G401 (cell line): ENCODE data around the gene SIDT2. TPM values are rescaled to one million over a fixed set of nuclear protein-coding genes. Genes with fewer than 3 reads are reported as not detected.

Experiments used
- DNase-seq: peaks from one replicate; pipeline ENCODE4 v3.0.0-alpha.2; 2015; ENCODE audit warnings: low spot score
- in situ Hi-C: cut with HindIII; loops from 2 replicates; pipeline ENCODE4 v1.10.0; 2016; ENCODE audit warnings: low sequenced_read_pairs, mixed read lengths
- total RNA-seq: library from RNA; depleted of rRNA; stranded (reverse); fragments of >200 nt; shearing (Covaris generic); gene quantifications from 2 replicates; pipeline ENCODE4 v1.2.3, GENCODE V29; 2014; rRNA removed

Gene SIDT2
- total RNA-seq, 1 experiment from 2014 or later, result 18.6 TPM

DNA sequence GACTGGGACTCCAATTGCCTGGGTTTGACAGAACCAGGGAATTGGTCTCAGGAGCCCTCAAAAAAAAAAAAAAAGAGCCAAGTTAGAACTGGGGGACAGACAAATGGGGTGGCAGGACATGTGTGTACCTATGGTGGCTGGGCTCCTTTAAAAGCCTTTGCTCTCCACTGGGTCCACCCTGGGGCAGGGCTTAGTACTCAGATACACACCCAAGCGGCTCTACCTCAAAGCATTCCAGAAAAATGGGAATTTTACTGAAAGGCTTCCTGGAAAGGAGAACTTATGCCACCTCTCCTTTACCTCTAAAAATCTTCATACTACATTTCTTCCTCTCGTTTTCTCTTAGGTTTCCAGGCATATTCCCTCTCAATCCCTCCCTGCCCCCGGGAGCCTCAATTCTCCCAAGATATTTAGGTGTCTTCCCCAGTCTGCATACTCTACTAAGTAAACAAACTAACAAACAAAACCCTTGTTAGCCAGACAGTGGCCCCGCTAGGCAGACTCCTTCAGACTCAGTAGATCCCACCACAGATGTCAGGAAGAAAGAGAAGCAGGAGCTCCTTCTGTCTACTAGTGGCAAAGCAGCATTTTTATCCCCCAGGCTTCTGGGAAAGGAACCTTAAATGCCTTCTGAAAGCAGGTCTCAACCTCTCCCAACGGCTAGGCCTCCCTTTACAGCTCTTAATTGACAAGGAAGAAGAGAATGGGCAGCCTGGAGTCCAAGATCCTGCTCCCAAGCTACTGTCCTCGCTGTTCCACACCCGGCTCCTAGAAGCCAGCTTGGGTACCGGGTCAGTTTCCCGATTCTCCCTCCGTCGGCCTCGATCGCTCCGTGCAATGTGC is 52.7 kb downstream of the SIDT2 start:
- in situ Hi-C loops, result no loop called here
- peak; percentile 15 for DNase-seq

DNA sequence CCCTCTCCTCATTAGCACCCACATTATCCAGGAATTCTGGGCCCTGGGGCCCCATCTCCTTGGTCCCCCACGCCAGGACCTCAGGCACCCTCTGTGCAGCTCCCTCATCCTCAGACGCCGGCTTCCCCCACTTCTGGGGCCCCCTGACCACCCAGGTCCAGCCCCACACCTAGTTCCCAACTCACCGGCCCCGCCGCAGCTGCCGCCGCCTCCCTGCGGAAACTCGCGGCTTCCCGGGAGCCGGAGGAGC is 53.2 kb downstream of the SIDT2 start, which contains the start of gene PCSK7:
Gene PCSK7 (minus strand): TSS at position 232 of the 250 bp plus-strand sequence. CDS start 2,229 bp downstream, outside the sequence.
- DNase-seq, result no peak
- in situ Hi-C loops, result no loop called here

DNA sequence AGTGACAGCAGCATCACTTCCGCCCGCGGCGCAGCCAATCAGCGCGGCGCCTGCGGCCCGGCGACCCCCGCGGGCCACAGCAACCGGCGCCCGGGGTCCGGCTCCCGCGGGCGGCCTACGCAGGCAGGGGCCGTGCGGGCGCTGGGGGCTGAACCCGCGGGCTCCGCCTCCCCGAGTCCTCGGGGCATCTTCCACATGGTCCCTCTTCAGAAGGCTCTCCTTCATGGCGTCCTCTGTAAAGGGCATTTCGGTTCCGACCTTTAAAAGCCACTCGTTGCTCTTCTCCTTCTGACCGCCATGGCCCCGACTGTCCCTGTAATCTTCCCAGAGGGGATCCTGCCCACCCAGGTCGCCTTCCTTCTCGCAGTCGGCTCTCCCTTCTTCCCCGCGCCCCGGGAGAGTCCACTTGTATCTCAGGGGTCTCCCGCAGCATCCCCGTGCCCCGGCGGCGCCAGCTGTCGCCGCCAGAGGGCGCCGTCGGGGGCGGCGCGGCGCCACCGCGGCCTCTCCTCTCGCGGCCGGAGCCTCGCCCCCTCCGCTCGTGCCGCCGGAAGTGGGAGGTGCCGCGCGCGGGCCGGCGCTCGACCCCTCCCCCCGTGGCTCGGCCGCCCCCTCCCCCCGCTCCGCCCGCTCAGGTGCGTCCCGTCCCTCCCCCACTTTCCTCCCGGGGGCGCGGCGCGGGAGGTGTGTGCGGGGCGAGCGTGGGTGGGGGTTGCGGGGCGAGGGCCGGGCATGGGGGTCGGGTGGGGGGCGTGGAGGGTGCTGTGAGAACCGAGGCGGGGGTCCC is 53.7 kb downstream of the SIDT2 start, which contains the start of gene RNF214:
Gene RNF214 (plus strand): TSS at position 580 of the 787 bp plus-strand sequence. CDS start 1,602 bp downstream, outside the sequence.
- DNase-seq, result peak; percentile 77
- in situ Hi-C loops, result no loop called here

DNA sequence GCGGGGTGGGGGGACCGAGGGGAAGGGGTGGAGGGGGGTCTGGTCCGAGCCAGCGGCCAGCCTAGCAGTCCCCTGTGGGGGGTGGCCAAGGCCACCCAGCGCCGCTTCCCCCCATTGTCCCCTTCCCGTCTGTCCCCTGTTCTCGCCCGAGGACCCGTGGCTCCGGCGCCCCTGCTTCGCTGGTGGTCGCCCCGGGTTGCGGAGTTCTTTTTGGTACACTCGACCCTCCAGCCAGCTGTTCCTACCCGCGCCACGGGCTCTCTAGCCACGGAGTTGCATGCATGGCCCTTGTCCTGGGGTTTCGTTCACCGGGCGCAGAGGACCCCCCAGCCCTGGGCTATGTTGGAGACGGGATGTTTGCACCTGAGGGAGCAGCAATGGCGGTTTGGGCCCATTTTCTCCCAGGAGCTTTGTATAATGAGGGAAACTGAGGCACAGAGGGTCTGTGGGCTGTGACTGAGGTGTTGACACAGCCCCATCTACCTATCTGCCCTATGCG is 54.4 kb downstream of the SIDT2 start:
- no peak for DNase-seq
- in situ Hi-C loops, result no loop called here

DNA sequence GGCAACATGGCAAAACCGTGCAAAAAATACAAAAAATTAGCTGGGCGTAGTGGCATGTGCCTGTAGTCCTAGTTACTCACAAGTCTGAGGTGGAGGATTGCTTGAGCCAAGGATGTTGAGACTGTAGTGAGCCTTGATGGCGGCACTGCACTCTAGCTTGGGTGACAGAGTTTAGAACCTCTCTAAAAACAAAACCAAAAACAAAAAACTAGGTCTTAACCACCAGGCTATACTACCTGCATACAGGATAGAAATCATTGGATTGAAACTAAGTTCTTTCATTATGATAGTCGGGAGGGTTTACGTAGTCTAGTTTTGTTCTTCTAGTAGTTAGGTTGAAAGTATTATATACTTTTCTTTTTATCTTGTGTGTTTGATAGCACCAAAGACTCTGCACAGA is 59.7 kb downstream of the SIDT2 start:
- in situ Hi-C loops, result no loop called here
- no peak for DNase-seq

DNA sequence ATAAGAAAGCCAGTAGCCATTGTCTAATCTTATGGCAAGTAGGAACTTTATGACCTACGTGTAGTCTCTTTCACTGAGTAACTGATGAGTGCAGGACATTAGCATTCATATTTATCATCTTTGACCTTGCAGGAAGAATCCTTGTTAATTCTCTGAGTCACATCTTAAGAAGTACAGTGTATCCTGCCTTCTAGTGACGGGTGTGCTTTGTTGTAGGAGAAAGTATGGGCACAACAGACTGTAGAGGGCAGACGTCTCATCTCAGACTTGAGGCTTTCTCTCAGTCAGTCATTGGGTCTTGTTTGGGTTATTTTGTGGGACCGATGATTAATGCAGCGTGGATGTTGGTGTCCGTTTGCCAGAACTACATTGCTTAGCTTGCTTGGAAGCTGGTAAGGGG is 60.8 kb downstream of the SIDT2 start:
- no peak for DNase-seq
- in situ Hi-C loops, result no loop called here

Other genes with a start within 250 kb of the SIDT2 start
- 6.5 and 8.1 TPM in 2 replicates for gene SIK3, start 80.3 kb upstream of the SIDT2 start, total RNA-seq
- gene PAFAH1B2, start 34.5 kb upstream of the SIDT2 start, total RNA-seq, result 127 and 161 TPM in 2 replicates
- 860 and 912 TPM in 2 replicates for gene TAGLN, start 20.6 kb downstream of the SIDT2 start, total RNA-seq
- 40.3 and 52.6 TPM in 2 replicates for gene PCSK7, start 53.3 kb downstream of the SIDT2 start, total RNA-seq
- gene RNF214, start 53.9 kb downstream of the SIDT2 start, total RNA-seq, result 5.5 and 18.3 TPM in 2 replicates
- 0.98 and 4.2 TPM in 2 replicates for gene BACE1-AS, start 112.6 kb downstream of the SIDT2 start, total RNA-seq
- 2.3 and 9.7 TPM in 2 replicates for gene BACE1, start 137.5 kb downstream of the SIDT2 start, total RNA-seq
- 49.5 and 54.7 TPM in 2 replicates for gene CEP164, start 149.1 kb downstream of the SIDT2 start, total RNA-seq